ENCODE results near the gene CHST13. TPM values are rescaled to one million over a fixed set of nuclear protein-coding genes. Genes with fewer than 3 reads are reported as not detected.

Gene CHST13
- total and polyA plus RNA-seq, 2 donors (not counting 3 experiments of a cell fraction or from before 2014, with no cell fraction given) = 0.04 TPM; not detected in 1

DNA sequence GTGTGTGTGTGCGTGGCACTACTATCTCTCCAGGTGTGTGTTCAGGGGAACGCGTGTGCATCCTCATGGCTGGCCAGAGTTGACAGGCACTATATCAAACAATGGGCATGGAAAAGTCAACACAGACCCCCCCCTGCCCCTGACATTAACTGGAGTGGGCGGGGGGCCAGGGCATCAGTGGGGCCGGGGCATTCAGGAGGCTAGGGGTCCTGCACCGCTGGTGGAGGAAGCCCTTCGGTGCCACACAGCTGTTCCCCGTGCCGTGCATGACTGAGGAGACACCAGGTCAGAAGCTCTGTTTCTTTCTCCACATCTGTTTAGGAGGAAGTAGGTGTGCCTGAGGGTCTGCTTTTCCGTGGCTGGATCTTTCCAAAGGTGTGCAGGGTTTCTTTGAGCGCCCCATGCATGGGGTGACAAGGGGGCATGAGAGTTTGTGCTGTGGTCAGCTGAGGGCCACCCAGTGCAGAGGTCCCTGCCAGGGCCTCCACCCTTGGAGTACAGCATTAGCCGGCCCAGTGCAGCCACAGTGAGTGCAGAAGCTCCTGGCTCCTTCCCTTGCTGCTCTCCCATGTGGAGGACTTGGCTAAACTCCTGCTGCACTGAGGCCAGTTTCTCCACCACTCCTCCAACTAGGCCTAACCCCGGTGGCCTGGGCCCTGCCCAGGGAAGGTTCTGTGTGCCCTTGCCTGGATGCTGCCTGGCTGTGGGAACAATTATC, 27.3 kb downstream of the CHST13 start:
- Histone ChIP-seq H3K9me3 (replicated peaks; ENCODE audit: control insufficient read depth, insufficient read depth, low read length) (no peaks in the 10 kb centered on the region), H3K4me3 (replicated peaks in 1 of 3; ENCODE audit: insufficient read depth in 1 of 3, low read depth in 1 of 3, low read length in 3 of 3) (no peak overlapping the region), H3K4me1 (ENCODE audit: control insufficient read depth, extremely low read depth, insufficient read depth, low read length) (no peaks in the 10 kb centered on the region), H4K20me1 (replicated peaks; ENCODE audit: control insufficient read depth, extremely low read depth, insufficient read depth, low read length) (no peaks in the 10 kb centered on the region), H3K79me2 (ENCODE audit: control insufficient read depth, insufficient read depth, low read length) (no peaks in the 10 kb centered on the region), H3K27me3 (ENCODE audit: control insufficient read depth in 2 of 2, insufficient read depth in 2 of 2, low read length in 2 of 2) (peaks cover 0 to 2% of the 10 kb centered on the region in 2 experiments), H3K27ac (ENCODE audit: insufficient read depth, low read depth, low read length) (no peak overlapping the region), H2AFZ (ENCODE audit: low read depth, low read length) (no peak overlapping the region), H3K9ac (replicated peaks; ENCODE audit: extremely low read depth, insufficient read depth, low read length) (no peak overlapping the region), H3K9me1 (replicated peaks; ENCODE audit: control insufficient read depth, extremely low read depth, insufficient read depth, low read length) (no peaks in the 10 kb centered on the region), H3K36me3 (ENCODE audit: control insufficient read depth in 2 of 2, extremely low read depth in 1 of 2, insufficient read depth in 2 of 2, low read length in 2 of 2) (no peaks in the 10 kb centered on the region), H3K4me2 (ENCODE audit: insufficient read depth, low read length) (no peak overlapping the region)
- TF ChIP-seq EZH2 (IDR thresholded peaks at IDR 0.05; ENCODE audit: borderline replicate concordance, low read depth, low read length, severe bottlenecking) (no peak), POLR2A (IDR thresholded peaks at IDR 0.05; ENCODE audit: low read depth, low read length) (no peak), FOS (IDR thresholded peaks at IDR 0.05; ENCODE audit: borderline replicate concordance, insufficient read depth, low read length) (no peak), CTCF (IDR thresholded peaks at IDR 0.05; ENCODE audit: extremely low read depth in 1 of 2, insufficient read depth in 1 of 2, low read depth in 1 of 2, low read length in 2 of 2) (no peak), GATA2 (IDR thresholded peaks at IDR 0.05; ENCODE audit: insufficient read depth, insufficient read length, low read depth, low read length) (no peak), POLR2AphosphoS5 (IDR thresholded peaks at IDR 0.05; ENCODE audit: insufficient read depth, low read depth, low read length) (no peak)
- intact Hi-C loops (cut with micrococcal nuclease) (no loop called here), dilution Hi-C loops (cut with MboI; ENCODE audit: extremely low pct_ligation_motif_present, low sequenced_read_pairs) (no loop called here)
- ChIA-PET POLR2A (no interaction called here), CTCF (interaction anchor here (1.1 kb wide), 1 partner anchor 28 kb away, joined by 3 read pairs; no protein-coding TSS in a partner anchor)
- DNase-seq (ENCODE audit: low read depth, low spot score) (no peak), FAIRE-seq (no peak)
- BruUV-seq (replicated peaks) = no TSS peak

All from endothelial cell of umbilical vein (primary cell).